Measurements from ENCODE around the gene SAPCD2. TPM values are rescaled to one million over a fixed set of nuclear protein-coding genes. Genes with fewer than 3 reads are reported as not detected.

SAPCD2 gene
- total RNA-seq, 1 donor from 2014 or later = 32.9 TPM

DNA sequence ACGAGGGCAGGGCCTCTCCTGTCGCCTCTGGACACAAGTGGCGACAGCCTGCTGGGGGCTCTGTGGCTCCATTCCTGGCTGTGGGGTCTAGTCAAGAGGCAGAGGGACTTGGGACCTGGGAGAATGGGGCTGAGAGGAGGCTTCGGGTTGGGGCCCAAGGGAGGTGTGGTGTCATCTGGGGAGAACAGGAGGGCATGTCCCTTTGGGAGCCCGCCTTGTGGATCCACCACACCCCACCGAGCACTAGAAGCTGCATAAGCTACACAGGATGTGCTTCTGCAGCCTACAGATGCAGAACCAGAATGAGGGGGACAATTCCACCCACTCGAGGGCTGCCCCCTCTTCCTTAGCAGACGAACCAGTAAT lies 12.6 kb upstream of the SAPCD2 start:
- intact Hi-C loops (cut with micrococcal nuclease) = no loop called here

DNA sequence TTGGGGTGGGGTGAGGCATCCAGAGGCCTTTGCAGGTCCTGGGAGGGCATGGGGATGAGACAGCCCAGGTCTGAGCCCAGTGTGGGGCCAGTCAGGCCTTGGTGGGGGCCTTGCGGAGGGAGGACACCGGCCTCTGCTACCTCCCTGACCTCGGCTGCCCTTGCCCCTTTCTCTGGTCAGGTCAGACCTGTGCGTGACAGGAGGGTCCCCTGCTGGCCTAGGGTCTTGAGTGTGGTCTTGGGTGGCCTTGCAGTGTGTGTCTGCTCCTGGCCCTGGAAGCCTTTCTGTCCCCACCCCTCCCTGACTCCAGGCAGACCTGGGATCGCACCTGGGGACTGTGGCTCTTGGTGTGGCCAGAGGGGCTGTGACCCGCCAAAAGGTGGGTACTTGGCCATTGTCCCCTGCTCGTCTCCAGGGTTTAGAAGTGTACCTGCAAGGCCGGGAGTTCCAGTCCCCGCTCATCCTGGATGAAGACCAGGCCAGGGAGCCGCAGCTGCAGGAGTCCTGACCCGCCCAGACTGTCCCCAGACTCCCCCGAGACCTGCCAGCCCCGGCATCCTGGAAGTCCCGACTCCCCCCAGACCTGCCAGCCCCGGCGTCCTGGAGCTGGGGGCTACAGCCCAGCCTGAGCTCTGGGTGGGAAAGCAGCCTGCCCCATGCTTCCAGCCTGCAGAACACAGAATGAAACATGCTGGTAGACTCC lies 12.0 kb upstream of the SAPCD2 start:
- intact Hi-C loops (cut with micrococcal nuclease) = no loop called here

GRCh38 chr9:137080260-137081122 lies 10.1 kb upstream of the SAPCD2 start:
- intact Hi-C loops (cut with micrococcal nuclease) = no loop called here

DNA sequence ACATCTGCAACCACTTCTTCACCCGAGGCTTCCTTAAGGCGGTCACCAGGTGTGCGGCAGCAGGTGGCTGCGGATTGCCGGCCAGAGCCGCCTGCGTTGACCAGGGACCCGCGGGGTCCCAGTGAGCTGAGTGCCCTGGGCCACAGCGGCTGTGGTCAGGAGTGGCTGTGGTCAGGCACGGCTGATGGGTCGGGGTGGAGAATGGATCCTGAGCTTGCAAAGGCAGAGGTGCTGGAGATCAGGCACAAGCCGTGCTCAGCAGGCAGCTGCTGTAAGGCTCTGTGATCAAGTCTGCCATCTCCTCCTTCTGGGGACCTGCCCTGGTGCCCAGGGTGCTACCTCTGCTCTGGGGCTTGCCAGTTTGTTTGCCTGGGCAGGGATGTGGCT lies 9.0 kb upstream of the SAPCD2 start:
- intact Hi-C loops (cut with micrococcal nuclease) = no loop called here

GRCh38 chr9:137078701-137079400 lies 8.5 kb upstream of the SAPCD2 start:
- intact Hi-C loops (cut with micrococcal nuclease) = no loop called here

- intact Hi-C loops (cut with micrococcal nuclease) = loop anchor here (1.0 kb wide), 1 partner anchor 8 kb away; the partner anchor contains the start of gene MAN1B1
Measured at GRCh38 chr9:137077758-137078693, 7.7 kb upstream of the SAPCD2 start.

GRCh38 chr9:137077010-137077747 lies 6.8 kb upstream of the SAPCD2 start, which contains the start of gene UAP1L1:
Gene UAP1L1 (plus strand): TSS chr9:137077517. CDS start chr9:137077533, 16 bp downstream.
- intact Hi-C loops (cut with micrococcal nuclease) = loop anchor here (1.0 kb wide), 1 partner anchor 9 kb away; the partner anchor contains the start of gene MAN1B1

GRCh38 chr9:137076636-137077009 lies 6.3 kb upstream of the SAPCD2 start:
- intact Hi-C loops (cut with micrococcal nuclease) = loop anchor here (1.0 kb wide), 1 partner anchor 10 kb away; the partner anchor contains the start of gene MAN1B1

GRCh38 chr9:137075275-137075775 lies 5.0 kb upstream of the SAPCD2 start:
- intact Hi-C loops (cut with micrococcal nuclease) = no loop called here

DNA sequence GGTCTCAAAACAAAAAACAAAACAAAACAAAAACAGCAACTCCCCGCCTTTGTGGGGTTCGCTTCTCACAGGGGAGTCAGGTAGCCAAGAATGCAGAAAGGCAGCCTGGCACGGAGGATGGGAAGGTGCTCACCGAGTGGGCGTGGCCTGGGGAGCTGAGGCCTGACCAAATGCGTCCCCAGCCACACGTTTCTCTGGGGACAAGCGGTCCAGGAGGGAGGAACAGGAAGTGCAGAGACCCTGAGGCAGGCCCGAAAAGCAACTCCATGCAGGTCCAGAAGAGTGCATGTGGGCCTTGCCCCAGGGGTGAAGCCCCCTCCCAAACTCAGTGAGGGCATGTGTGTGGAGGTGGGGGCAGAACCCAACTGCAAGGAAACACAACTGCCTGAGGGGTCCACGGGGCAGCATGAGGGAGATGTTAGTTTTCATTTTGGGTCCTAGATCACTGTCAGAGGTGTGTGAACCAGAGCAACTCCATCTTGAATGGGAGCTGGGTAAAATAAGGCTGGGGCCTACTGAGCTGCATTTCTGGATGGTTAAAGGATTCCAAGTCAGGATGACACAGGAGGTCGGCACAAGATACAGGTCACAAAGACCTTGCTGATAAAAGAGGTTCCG lies 4.4 kb upstream of the SAPCD2 start:
- intact Hi-C loops (cut with micrococcal nuclease) = no loop called here

DNA sequence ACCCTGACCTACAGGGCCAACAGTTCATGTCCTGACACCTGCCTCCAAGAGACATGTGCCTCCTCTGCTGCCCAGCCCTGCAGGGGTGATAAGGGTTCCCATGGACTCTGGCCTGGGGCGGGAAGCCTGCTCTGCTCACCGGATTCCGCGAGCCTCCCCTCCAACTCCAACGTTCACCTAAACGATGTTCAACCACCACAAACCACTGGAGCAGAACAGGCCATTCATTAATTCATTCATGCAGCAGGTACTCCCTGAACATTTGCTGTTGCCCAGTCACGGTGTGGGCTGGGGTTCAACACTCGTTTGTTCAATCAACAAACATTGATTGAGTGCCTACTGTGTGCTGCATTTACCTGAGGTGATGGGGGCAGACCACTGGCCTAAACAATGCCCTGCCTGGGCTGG lies 3.6 kb upstream of the SAPCD2 start:
- intact Hi-C loops (cut with micrococcal nuclease) = no loop called here

DNA sequence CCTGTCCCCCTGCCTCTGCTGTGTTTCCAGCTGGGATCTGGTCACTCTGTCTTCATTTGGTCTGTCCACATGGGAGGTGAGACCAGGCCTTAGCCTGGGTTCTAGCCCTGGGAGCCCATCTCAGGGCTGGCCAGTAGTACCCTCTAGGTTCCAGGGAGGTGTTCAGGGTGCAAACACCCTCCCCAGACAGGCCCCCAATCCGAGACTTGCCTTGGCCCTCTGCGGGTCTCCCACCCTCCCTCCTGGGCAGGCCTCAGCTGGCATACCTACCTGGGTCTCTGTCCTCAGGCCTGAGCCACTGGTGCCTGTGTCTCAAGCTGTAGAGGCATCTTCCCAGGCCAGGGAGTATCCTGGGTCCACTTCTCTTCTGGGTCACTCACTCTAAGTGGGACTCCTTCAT lies 925 bp upstream of the SAPCD2 start:
- intact Hi-C loops (cut with micrococcal nuclease) = no loop called here

GRCh38 chr9:137070906-137071275 lies 534 bp upstream of the SAPCD2 start:
- intact Hi-C loops (cut with micrococcal nuclease) = loop anchor here (1.0 kb wide), 3 partner anchors 15 to 79 kb away; partner anchors contain the start of genes DPP7, MAN1B1 and PAXX

GRCh38 chr9:137069508-137070091 lies 757 bp downstream of the SAPCD2 start:
- intact Hi-C loops (cut with micrococcal nuclease) = loop anchor here (1.0 to 5.0 kb wide), 4 partner anchors 17 to 77 kb away; partner anchors contain the start of genes ABCA2, DPP7, MAN1B1 and PAXX

DNA sequence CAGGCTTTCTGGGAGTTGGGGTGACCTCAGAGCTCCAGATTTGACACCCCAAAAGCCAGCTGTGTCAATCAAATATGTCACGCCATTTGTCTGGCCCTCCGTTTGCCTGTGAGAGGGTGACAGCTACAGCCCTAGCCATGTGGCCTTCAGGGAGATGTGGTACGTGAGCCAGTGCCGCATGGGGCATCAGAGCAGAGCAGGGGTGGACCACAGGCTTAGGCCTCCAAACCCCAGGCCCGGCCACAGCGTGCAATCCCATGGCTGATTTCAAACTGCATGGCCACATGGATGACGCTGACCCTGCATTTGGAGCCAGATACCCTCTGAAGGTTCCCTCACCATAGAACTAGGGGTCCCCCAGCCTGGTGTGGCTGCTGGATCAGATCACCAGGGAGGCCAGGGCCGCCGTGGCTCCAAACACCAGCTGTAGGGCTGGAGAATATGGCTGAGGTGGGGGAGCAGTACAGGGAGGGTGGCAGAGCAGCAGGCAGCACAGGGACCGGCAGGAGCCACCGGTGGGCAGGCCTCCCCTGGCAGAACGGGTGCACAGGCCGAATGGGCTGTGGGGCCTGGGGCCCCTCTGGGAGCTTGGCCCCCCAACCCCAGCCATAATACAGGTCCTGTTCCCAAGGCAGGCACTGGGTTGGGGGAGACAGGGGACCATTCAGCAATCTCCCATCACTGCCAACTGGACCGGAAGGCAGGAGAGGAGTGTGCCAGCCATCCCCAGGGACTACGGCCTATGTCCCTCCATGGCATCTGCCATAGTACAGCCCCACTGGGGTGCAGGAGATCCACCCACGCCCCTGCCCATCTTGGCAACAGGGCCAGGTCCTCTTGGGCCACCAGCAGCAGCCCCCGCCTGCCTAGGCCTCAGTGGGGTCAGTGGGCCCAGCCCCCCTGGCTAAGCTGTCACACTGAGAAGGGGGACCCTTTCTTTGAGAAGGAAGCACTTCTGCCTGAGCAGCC lies 1.5 kb downstream of the SAPCD2 start:
- intact Hi-C loops (cut with micrococcal nuclease) = loop anchor here (5.0 kb wide), 1 partner anchor 42 kb away; the partner anchor contains the start of gene ABCA2

DNA sequence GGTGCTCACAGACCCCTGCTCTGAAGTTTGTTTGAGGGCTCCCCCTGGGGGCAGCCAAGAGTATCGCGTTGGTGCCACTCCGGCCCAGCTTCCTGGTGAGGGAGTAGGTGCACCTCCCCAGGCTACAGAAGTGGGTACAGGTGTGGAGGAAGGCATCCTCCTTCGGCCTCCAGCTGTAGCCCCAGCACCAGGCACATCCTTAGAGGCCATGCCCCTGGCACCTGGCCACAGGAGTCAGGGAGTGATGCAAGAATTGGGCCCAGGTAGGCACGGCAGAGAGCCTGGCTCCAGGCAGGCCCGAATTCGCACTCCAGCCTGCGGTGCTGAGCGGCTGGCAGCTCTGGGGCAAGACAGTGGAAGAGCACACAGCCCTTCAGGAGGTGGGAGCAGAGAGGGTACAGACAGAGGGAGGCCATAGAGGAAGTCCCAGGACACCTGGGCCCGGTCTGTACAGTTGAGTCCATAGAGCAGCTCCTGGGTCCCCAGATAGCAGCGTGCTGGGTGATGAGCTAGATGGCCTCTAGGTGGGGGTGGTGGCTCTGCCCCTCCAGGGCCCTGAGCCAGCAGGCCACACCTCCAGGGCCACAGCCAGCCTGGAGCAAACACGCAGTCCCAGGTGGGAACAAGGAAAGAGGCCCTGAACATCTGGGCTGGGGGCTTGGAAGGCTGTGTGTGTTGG lies 2.4 kb downstream of the SAPCD2 start:
- intact Hi-C loops (cut with micrococcal nuclease) = loop anchor here (2.0 to 5.0 kb wide), 2 partner anchors 21 to 41 kb away; partner anchors contain the start of genes ABCA2 and NPDC1
